ENCODE data around the gene MYRIP. TPM values are rescaled to one million over a fixed set of nuclear protein-coding genes. Genes with fewer than 3 reads are reported as not detected.
A peak's percentile ranks its signal among the peaks of the same experiment; 100 is the strongest.

The MYRIP gene
- total and polyA plus RNA-seq, 10 donors: 1.5 to 35.2 (median 16.2) TPM

DNA sequence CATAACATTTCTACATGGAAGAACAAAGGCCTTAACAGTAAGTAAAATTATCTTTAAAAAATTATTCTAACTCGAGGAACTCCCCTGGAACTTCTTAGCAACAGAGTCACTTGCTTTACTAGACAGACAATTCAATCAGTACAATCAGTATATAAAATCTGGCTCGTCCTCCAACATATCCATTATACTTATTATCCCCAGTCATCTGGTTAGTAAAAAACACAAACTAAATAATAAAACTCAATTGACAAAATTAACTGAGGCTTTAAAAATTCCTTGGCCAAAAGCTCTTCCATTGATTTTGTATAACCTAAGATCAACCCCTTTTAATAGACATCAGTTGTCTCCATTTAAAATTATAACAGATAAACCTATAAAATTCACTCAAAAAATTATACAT lies 105.6 kb downstream of the MYRIP start:
- no peaks in the 10 kb centered on the region for H3K9me3 ChIP-seq
- peaks cover 0 to 12% (median 0%) of the 10 kb centered on the region in 6 donors for H3K4me1 ChIP-seq
- intact Hi-C loops (cut with DNase I; ENCODE audit: low total_unique reads): no loop called here
- no peaks in the 10 kb centered on the region for H3K27me3 ChIP-seq (replicated peaks in 1 of 7)
- no peak overlapping the region for H3K27ac ChIP-seq
- TF ChIP-seq POLR2A (IDR thresholded peaks at IDR 0.05): no peak
- TF ChIP-seq POLR2AphosphoS5 (IDR thresholded peaks at IDR 0.05): no peak
- no peak for TF ChIP-seq CTCF (IDR thresholded peaks at IDR 0.05 in 8 of 11, conservative IDR thresholded peaks at IDR 0.05 in 3 of 11)
- 73 to 84% (median 81%) methylated on average over 2 of the region's 2 CpGs for WGBS, 5 donors
- no peaks in the 10 kb centered on the region for H3K36me3 ChIP-seq
- no peak overlapping the region for H3K4me3 ChIP-seq
- no peak for DNase-seq

DNA sequence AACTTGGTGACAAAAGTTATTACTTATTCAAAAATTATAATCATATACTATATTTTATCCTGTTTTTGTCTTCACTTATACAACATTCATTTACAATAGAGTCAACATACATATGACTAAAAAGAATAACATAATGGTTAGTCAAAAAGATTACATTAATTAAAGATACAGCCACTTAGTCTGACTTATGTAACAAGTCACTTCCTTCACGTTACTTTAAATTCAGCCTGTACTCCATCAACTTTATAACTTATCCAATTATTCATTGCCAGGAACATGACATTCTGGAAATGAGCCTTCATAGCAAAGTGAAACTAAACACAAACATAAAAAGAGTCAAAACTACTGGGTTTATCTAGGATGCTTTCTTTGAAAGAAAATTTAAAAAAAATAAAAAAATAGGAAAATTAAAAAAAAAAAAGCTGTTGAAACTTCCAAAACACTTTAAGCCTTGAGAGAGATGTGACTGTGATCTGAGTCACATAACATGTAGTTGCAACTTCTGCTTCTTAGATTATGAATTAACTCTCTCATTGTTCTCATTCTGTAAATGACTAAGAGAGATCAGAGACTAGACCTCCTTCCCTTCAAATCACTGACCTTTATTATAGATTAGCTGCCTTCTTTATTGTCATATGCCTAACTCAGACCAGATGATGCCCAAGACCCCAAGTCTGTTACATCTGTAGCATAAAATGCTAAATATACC lies 107.8 kb downstream of the MYRIP start:
- H3K4me1 ChIP-seq: peaks cover 0 to 5% (median 0%) of the 10 kb centered on the region in 6 donors
- no peak for DNase-seq
- no peak overlapping the region for H3K4me3 ChIP-seq
- no peaks in the 10 kb centered on the region for H3K27me3 ChIP-seq (replicated peaks in 1 of 7)
- no peak for TF ChIP-seq CTCF (IDR thresholded peaks at IDR 0.05 in 8 of 11, conservative IDR thresholded peaks at IDR 0.05 in 3 of 11)
- no peak for TF ChIP-seq POLR2A (IDR thresholded peaks at IDR 0.05)
- TF ChIP-seq POLR2AphosphoS5 (IDR thresholded peaks at IDR 0.05): no peak
- WGBS, 5 donors: 56 to 72% (median 60%) methylated on average over 1 of the region's 1 CpG
- H3K36me3 ChIP-seq: no peaks in the 10 kb centered on the region
- peak overlapping the region in 4 of 8 donors; percentile 19 to 45 (median 34) for H3K27ac ChIP-seq
- intact Hi-C loops (cut with DNase I; ENCODE audit: low total_unique reads): no loop called here
- H3K9me3 ChIP-seq: no peaks in the 10 kb centered on the region

- WGBS, 5 donors: 93 to 100% (median 94%) methylated on average over 2 of the region's 2 CpGs
- Histone ChIP-seq H3K9me3 (no peaks in the 10 kb centered on the region), H3K36me3 (no peaks in the 10 kb centered on the region), H3K4me1 (peaks cover 0 to 5% (median 0%) of the 10 kb centered on the region in 6 donors), H3K4me3 (no peak overlapping the region), H3K27me3 (replicated peaks in 1 of 7) (no peaks in the 10 kb centered on the region), H3K27ac (no peak overlapping the region)
- no peak for TF ChIP-seq POLR2A (IDR thresholded peaks at IDR 0.05)
- no peak for TF ChIP-seq POLR2AphosphoS5 (IDR thresholded peaks at IDR 0.05)
- no peak for TF ChIP-seq CTCF (IDR thresholded peaks at IDR 0.05 in 8 of 11, conservative IDR thresholded peaks at IDR 0.05 in 3 of 11)
- intact Hi-C loops (cut with DNase I; ENCODE audit: low total_unique reads): no loop called here
- no peak for DNase-seq
These were observed 109.9 kb downstream of the MYRIP start for GRCh38 chr3:39919281-39919680.

DNA sequence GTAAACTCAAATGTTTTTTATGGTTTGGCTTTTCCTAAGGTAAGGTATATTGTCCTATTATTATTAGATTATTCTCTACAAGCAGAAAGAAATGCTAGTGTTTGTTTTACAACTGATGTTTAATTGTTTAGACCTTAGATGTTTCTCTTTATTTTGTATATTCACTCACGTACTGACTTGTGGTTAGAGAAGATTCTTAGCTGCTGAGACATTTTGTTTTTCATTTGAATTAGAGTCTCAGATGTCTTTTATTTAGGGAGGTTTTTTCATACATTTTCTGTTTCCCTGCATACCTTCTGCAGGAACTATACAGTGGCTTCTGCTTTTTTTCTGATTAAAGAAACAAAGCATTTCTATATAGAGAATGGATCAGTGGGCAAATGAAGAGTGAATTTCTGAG lies 110.9 kb downstream of the MYRIP start:
- no peak for DNase-seq
- Histone ChIP-seq H3K9me3 (peaks cover 0 to 3% (median 0%) of the 10 kb centered on the region in 8 donors), H3K4me1 (peaks cover 0 to 5% (median 0%) of the 10 kb centered on the region in 6 donors), H3K36me3 (no peaks in the 10 kb centered on the region), H3K27me3 (replicated peaks in 1 of 7) (no peaks in the 10 kb centered on the region), H3K4me3 (no peak overlapping the region), H3K27ac (no peak overlapping the region)
- TF ChIP-seq POLR2A (IDR thresholded peaks at IDR 0.05): no peak
- no peak for TF ChIP-seq POLR2AphosphoS5 (IDR thresholded peaks at IDR 0.05)
- no peak for TF ChIP-seq CTCF (IDR thresholded peaks at IDR 0.05 in 8 of 11, conservative IDR thresholded peaks at IDR 0.05 in 3 of 11)
- intact Hi-C loops (cut with DNase I; ENCODE audit: low total_unique reads): no loop called here
- WGBS, 5 donors: 83 to 92% (median 90%) methylated on average over 1 of the region's 1 CpG
